ENCODE results near the gene SEPTIN12.
"Not testable (repeated sequence)": the region's sequence is repeated elsewhere in the genome, so short reads cannot be mapped to it uniquely, and the experiment has no call there.

SEPTIN12 gene

GRCh38 chr16:4785758-4786433 is 2.2 kb downstream of the SEPTIN12 start:
- H3K4me1 ChIP-seq (ENCODE audit: control insufficient read depth in 2 of 2, insufficient read depth in 2 of 2, low read length in 2 of 2): peaks cover 0 to 4% of the 10 kb centered on the region in 2 donors
- no peak overlapping the region for H3K9ac ChIP-seq (ENCODE audit: low read depth in 1 of 2, low read length in 2 of 2)
- H3K27me3 ChIP-seq (ENCODE audit: control insufficient read depth in 2 of 2, insufficient read depth in 2 of 2, low read length in 2 of 2): peaks cover 0 to 2% of the 10 kb centered on the region in 2 donors
- H3K27ac ChIP-seq (ENCODE audit: low read depth in 2 of 2, low read length in 2 of 2): no peak overlapping the region
- no peaks in the 10 kb centered on the region for H3K9me3 ChIP-seq (ENCODE audit: control insufficient read depth in 2 of 2, low read length in 2 of 2)
- H3K4me3 ChIP-seq (ENCODE audit: low read length in 2 of 2): no peak overlapping the region
- H3K36me3 ChIP-seq (ENCODE audit: control insufficient read depth in 2 of 2, insufficient read depth in 2 of 2, low read length in 2 of 2): no peaks in the 10 kb centered on the region

- not testable (repeated sequence) for H3K4me1 ChIP-seq (ENCODE audit: control insufficient read depth in 2 of 2, insufficient read depth in 2 of 2, low read length in 2 of 2); H3K9me3 ChIP-seq (ENCODE audit: control insufficient read depth in 2 of 2, low read length in 2 of 2); H3K27me3 ChIP-seq (ENCODE audit: control insufficient read depth in 2 of 2, insufficient read depth in 2 of 2, low read length in 2 of 2); H3K4me3 ChIP-seq (ENCODE audit: low read length in 2 of 2); H3K27ac ChIP-seq (ENCODE audit: low read depth in 2 of 2, low read length in 2 of 2); H3K36me3 ChIP-seq (ENCODE audit: control insufficient read depth in 2 of 2, insufficient read depth in 2 of 2, low read length in 2 of 2); H3K9ac ChIP-seq (ENCODE audit: low read depth in 1 of 2, low read length in 2 of 2)
These were observed 3.6 kb downstream of the SEPTIN12 start for GRCh38 chr16:4784444-4784987.

DNA sequence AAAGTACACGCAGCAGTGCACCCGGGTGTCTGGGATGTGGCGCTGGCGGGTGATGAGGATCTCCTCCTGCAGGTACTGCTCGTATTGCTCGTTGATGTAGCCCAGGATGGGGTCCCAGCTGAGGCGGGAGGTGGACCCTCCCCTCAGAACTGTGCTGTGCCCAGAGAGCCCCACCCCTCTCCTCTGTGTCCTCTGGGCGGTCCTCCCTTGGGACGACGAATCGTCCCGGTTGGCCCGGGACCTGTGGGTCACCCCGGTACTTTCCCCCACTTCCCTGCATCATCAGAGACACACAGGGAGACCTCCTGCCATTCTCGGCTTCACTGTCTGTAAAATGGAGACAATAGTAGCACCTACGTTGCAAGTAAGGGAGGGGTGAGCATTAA is 4.2 kb downstream of the SEPTIN12 start:
- no peak overlapping the region for H3K9ac ChIP-seq (ENCODE audit: low read depth in 1 of 2, low read length in 2 of 2)

DNA sequence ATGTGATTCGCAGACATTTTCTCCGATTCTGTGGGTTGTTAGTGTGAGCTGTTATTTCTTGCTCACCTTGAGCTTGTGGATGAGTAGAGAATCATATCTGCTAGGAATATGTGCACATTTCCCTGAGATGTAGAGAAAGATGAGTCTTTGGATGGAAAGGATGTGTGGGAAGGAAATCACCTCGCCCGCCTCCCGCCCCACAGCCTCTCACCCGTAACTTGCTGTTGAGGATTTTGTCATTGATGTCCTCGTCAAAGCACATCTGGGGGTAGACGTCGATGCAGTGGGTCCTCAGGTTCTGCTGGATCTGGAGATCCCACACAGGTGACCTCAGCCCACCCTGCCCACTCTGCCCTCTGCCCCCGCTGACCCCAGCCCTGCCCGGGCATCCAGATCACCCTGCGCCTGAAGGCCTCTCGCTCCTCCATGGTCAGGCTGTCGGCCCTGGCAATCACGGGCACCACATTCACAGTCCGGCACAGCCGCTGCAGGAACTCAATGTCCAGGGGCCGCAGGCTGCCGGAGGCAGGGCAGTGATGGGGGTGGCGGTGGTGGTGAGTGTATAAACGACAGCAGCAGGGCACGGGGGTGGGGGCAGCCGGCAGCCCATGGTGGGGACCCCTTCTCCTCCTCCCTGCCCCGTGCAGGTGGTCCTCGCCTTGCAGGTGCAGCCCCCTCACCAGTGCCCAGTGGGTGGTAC is 4.7 kb downstream of the SEPTIN12 start:
- peaks cover 0 to 2% of the 10 kb centered on the region in 2 donors for H3K4me1 ChIP-seq (ENCODE audit: control insufficient read depth in 2 of 2, insufficient read depth in 2 of 2, low read length in 2 of 2)
- H3K36me3 ChIP-seq (ENCODE audit: control insufficient read depth in 2 of 2, insufficient read depth in 2 of 2, low read length in 2 of 2): no peaks in the 10 kb centered on the region
- H3K9me3 ChIP-seq (ENCODE audit: control insufficient read depth in 2 of 2, low read length in 2 of 2): no peaks in the 10 kb centered on the region
- H3K9ac ChIP-seq (ENCODE audit: low read depth in 1 of 2, low read length in 2 of 2): no peak overlapping the region
- no peak overlapping the region for H3K27ac ChIP-seq (ENCODE audit: low read depth in 2 of 2, low read length in 2 of 2)
- H3K27me3 ChIP-seq (ENCODE audit: control insufficient read depth in 2 of 2, insufficient read depth in 2 of 2, low read length in 2 of 2): peaks cover 0 to 2% of the 10 kb centered on the region in 2 donors
- H3K4me3 ChIP-seq (ENCODE audit: low read length in 2 of 2): no peak overlapping the region

More for the DNA sequence above, 4.2 kb downstream of the SEPTIN12 start:
- Histone ChIP-seq H3K27me3 (ENCODE audit: control insufficient read depth in 2 of 2, insufficient read depth in 2 of 2, low read length in 2 of 2) (peaks cover 0 to 2% of the 10 kb centered on the region in 2 donors), H3K4me3 (ENCODE audit: low read length in 2 of 2) (no peak overlapping the region), H3K9me3 (ENCODE audit: control insufficient read depth in 2 of 2, low read length in 2 of 2) (no peaks in the 10 kb centered on the region), H3K4me1 (ENCODE audit: control insufficient read depth in 2 of 2, insufficient read depth in 2 of 2, low read length in 2 of 2) (peaks cover 0 to 2% of the 10 kb centered on the region in 2 donors), H3K36me3 (ENCODE audit: control insufficient read depth in 2 of 2, insufficient read depth in 2 of 2, low read length in 2 of 2) (no peaks in the 10 kb centered on the region), H3K27ac (ENCODE audit: low read depth in 2 of 2, low read length in 2 of 2) (no peak overlapping the region)

- H3K27me3 ChIP-seq (ENCODE audit: control insufficient read depth in 2 of 2, insufficient read depth in 2 of 2, low read length in 2 of 2): no peaks in the 10 kb centered on the region
- no peak overlapping the region for H3K4me3 ChIP-seq (ENCODE audit: low read length in 2 of 2)
- no peaks in the 10 kb centered on the region for H3K9me3 ChIP-seq (ENCODE audit: control insufficient read depth in 2 of 2, low read length in 2 of 2)
- H3K9ac ChIP-seq (ENCODE audit: low read depth in 1 of 2, low read length in 2 of 2): no peak overlapping the region
- H3K36me3 ChIP-seq (ENCODE audit: control insufficient read depth in 2 of 2, insufficient read depth in 2 of 2, low read length in 2 of 2): no peaks in the 10 kb centered on the region
- H3K27ac ChIP-seq (ENCODE audit: low read depth in 2 of 2, low read length in 2 of 2): no peak overlapping the region
- H3K4me1 ChIP-seq (ENCODE audit: control insufficient read depth in 2 of 2, insufficient read depth in 2 of 2, low read length in 2 of 2): peaks cover 0 to 2% of the 10 kb centered on the region in 2 donors
These were observed 7.9 kb downstream of the SEPTIN12 start for GRCh38 chr16:4780235-4780634.

GRCh38 chr16:4778050-4778392 is 10.1 kb downstream of the SEPTIN12 start:
- Histone ChIP-seq H3K4me3 (ENCODE audit: low read length in 2 of 2) (no peak overlapping the region), H3K9me3 (ENCODE audit: control insufficient read depth in 2 of 2, low read length in 2 of 2) (no peaks in the 10 kb centered on the region), H3K9ac (ENCODE audit: low read depth in 1 of 2, low read length in 2 of 2) (no peak overlapping the region), H3K36me3 (ENCODE audit: control insufficient read depth in 2 of 2, insufficient read depth in 2 of 2, low read length in 2 of 2) (no peaks in the 10 kb centered on the region), H3K27me3 (ENCODE audit: control insufficient read depth in 2 of 2, insufficient read depth in 2 of 2, low read length in 2 of 2) (no peaks in the 10 kb centered on the region), H3K4me1 (ENCODE audit: control insufficient read depth in 2 of 2, insufficient read depth in 2 of 2, low read length in 2 of 2) (peaks cover 0 to 2% of the 10 kb centered on the region in 2 donors), H3K27ac (ENCODE audit: low read depth in 2 of 2, low read length in 2 of 2) (no peak overlapping the region)

GRCh38 chr16:4777339-4778049 is 10.7 kb downstream of the SEPTIN12 start:
- Histone ChIP-seq H3K36me3 (ENCODE audit: control insufficient read depth in 2 of 2, insufficient read depth in 2 of 2, low read length in 2 of 2) (no peaks in the 10 kb centered on the region), H3K27ac (ENCODE audit: low read depth in 2 of 2, low read length in 2 of 2) (no peak overlapping the region), H3K4me1 (ENCODE audit: control insufficient read depth in 2 of 2, insufficient read depth in 2 of 2, low read length in 2 of 2) (peaks cover 0 to 2% of the 10 kb centered on the region in 2 donors), H3K9me3 (ENCODE audit: control insufficient read depth in 2 of 2, low read length in 2 of 2) (no peaks in the 10 kb centered on the region), H3K4me3 (ENCODE audit: low read length in 2 of 2) (no peak overlapping the region), H3K9ac (ENCODE audit: low read depth in 1 of 2, low read length in 2 of 2) (no peak overlapping the region), H3K27me3 (ENCODE audit: control insufficient read depth in 2 of 2, insufficient read depth in 2 of 2, low read length in 2 of 2) (no peaks in the 10 kb centered on the region)

DNA sequence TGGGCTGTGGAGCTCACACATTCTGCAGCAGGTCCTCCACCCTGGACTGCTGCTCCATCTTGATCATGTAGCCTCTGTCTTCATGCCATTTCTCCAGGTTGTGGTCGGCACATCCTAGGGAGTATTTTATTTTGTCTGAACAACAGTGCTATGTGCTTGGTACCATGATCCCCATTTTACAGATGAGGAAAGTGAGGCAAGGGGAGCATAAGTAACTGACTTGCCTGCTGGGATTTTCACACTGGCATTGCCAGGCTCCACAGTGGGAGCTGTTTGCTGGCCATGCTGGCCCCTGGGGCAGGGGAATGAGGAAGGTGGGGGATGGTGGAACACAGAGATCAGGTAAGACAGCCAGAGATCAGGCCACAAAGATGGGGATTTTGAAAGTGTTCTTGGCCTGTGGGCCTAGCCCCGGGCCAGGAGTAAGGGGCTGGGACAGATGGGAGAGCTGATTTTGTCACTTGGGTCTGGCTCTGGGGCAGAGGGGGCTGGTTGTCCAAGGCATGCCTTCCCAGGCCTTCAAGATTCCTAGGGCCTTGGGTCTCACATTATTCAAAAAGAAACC is 11.9 kb downstream of the SEPTIN12 start:
- H3K4me1 ChIP-seq (ENCODE audit: control insufficient read depth in 2 of 2, insufficient read depth in 2 of 2, low read length in 2 of 2): peaks cover 0 to 2% of the 10 kb centered on the region in 2 donors
- H3K9ac ChIP-seq (ENCODE audit: low read depth in 1 of 2, low read length in 2 of 2): no peak overlapping the region
- H3K36me3 ChIP-seq (ENCODE audit: control insufficient read depth in 2 of 2, insufficient read depth in 2 of 2, low read length in 2 of 2): no peaks in the 10 kb centered on the region
- no peaks in the 10 kb centered on the region for H3K27me3 ChIP-seq (ENCODE audit: control insufficient read depth in 2 of 2, insufficient read depth in 2 of 2, low read length in 2 of 2)
- no peaks in the 10 kb centered on the region for H3K9me3 ChIP-seq (ENCODE audit: control insufficient read depth in 2 of 2, low read length in 2 of 2)
- H3K4me3 ChIP-seq (ENCODE audit: low read length in 2 of 2): no peak overlapping the region
- no peak overlapping the region for H3K27ac ChIP-seq (ENCODE audit: low read depth in 2 of 2, low read length in 2 of 2)

- no peaks in the 10 kb centered on the region for H3K27me3 ChIP-seq (ENCODE audit: control insufficient read depth in 2 of 2, insufficient read depth in 2 of 2, low read length in 2 of 2)
- no peak overlapping the region for H3K27ac ChIP-seq (ENCODE audit: low read depth in 2 of 2, low read length in 2 of 2)
- no peaks in the 10 kb centered on the region for H3K9me3 ChIP-seq (ENCODE audit: control insufficient read depth in 2 of 2, low read length in 2 of 2)
- H3K36me3 ChIP-seq (ENCODE audit: control insufficient read depth in 2 of 2, insufficient read depth in 2 of 2, low read length in 2 of 2): no peaks in the 10 kb centered on the region
- H3K4me3 ChIP-seq (ENCODE audit: low read length in 2 of 2): no peak overlapping the region
- peaks cover 0 to 2% of the 10 kb centered on the region in 2 donors for H3K4me1 ChIP-seq (ENCODE audit: control insufficient read depth in 2 of 2, insufficient read depth in 2 of 2, low read length in 2 of 2)
- no peak overlapping the region for H3K9ac ChIP-seq (ENCODE audit: low read depth in 1 of 2, low read length in 2 of 2)
These were observed 13.1 kb downstream of the SEPTIN12 start for GRCh38 chr16:4775005-4775404.

- Histone ChIP-seq H3K27ac (ENCODE audit: low read depth in 2 of 2, low read length in 2 of 2) (no peak overlapping the region), H3K36me3 (ENCODE audit: control insufficient read depth in 2 of 2, insufficient read depth in 2 of 2, low read length in 2 of 2) (no peaks in the 10 kb centered on the region), H3K4me1 (ENCODE audit: control insufficient read depth in 2 of 2, insufficient read depth in 2 of 2, low read length in 2 of 2) (peaks cover 14 to 15% of the 10 kb centered on the region in 2 donors), H3K27me3 (ENCODE audit: control insufficient read depth in 2 of 2, insufficient read depth in 2 of 2, low read length in 2 of 2) (no peaks in the 10 kb centered on the region), H3K9ac (ENCODE audit: low read depth in 1 of 2, low read length in 2 of 2) (no peak overlapping the region), H3K9me3 (ENCODE audit: control insufficient read depth in 2 of 2, low read length in 2 of 2) (no peaks in the 10 kb centered on the region), H3K4me3 (ENCODE audit: low read length in 2 of 2) (no peak overlapping the region)
These were observed 15.8 kb downstream of the SEPTIN12 start for GRCh38 chr16:4772351-4772750.
